ENCODE measurements around the gene ERO1B. TPM values are rescaled to one million over a fixed set of nuclear protein-coding genes. Genes with fewer than 3 reads are reported as not detected.
"Not testable (repeated sequence)": the region's sequence is repeated elsewhere in the genome, so short reads cannot be mapped to it uniquely, and the experiment has no call there.

Gene ERO1B
- total RNA-seq, 3 donors from 2014 or later (not counting 1 experiment from before 2014, with no cell fraction given), result 14.7 to 17.8 (median 16.5) TPM

DNA sequence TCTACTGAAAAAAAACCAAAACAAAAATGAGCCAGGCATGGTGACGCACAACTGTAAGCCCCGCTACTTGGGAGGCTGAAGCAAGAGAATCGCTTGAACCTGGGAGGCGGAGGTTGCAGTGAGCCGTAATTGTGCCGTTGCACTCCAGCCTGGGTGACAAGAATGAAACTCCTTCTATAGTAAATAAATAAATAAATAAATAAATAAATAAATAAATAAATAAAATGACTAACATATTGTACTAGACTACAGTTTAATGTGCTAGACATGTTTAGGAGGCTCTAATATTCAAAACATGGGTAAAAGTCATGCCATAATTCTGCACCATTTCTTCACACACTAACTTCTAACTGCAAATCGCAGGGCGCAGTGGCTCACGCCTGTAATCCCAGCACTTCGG is 33.3 kb upstream of the ERO1B start:
- TF ChIP-seq, protein P1, sequence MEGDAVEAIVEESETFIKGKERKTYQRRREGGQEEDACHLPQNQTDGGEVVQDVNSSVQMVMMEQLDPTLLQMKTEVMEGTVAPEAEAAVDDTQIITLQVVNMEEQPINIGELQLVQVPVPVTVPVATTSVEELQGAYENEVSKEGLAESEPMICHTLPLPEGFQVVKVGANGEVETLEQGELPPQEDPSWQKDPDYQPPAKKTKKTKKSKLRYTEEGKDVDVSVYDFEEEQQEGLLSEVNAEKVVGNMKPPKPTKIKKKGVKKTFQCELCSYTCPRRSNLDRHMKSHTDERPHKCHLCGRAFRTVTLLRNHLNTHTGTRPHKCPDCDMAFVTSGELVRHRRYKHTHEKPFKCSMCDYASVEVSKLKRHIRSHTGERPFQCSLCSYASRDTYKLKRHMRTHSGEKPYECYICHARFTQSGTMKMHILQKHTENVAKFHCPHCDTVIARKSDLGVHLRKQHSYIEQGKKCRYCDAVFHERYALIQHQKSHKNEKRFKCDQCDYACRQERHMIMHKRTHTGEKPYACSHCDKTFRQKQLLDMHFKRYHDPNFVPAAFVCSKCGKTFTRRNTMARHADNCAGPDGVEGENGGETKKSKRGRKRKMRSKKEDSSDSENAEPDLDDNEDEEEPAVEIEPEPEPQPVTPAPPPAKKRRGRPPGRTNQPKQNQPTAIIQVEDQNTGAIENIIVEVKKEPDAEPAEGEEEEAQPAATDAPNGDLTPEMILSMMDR (IDR thresholded peaks at IDR 0.05), result no peak

DNA sequence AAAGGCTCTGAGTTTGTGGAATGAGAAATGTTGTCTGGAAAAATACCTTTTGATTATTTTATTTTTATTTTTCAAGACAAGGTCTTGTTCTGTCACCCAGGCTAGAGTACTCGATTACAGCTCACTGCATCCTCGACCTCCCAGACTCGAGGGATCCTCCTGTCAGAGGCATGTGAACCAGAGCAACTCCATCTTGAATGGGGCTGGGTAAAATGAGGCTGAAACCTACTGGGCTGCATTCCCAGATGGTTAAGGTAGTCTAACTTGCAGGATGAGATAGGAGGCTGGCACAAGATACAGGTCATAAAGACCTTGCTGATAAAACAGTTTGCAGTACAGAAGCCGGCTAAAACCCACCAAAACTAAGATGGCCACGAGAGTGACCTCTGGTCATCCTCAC is 32.3 kb upstream of the ERO1B start:
- H3K4me3 Mint-ChIP-seq; H3K9me3 ChIP-seq (ENCODE audit: control insufficient read depth, insufficient read depth, low read length); H3K4me1 ChIP-seq (ENCODE audit: control insufficient read depth, insufficient read depth, low read length); H3K9me3 Mint-ChIP-seq; intact Hi-C loops (cut with micrococcal nuclease); H3K4me1 Mint-ChIP-seq; H3K27me3 ChIP-seq (ENCODE audit: control insufficient read depth, insufficient read depth, low read length); DNase-seq; H3K4me3 ChIP-seq (ENCODE audit: low read length); H3K27ac ChIP-seq (ENCODE audit: low read length); ATAC-seq; H3K36me3 ChIP-seq (ENCODE audit: control insufficient read depth, insufficient read depth, low read length); H3K27ac Mint-ChIP-seq; H3K36me3 Mint-ChIP-seq: not testable (repeated sequence)
- H3K27me3 Mint-ChIP-seq (ENCODE audit: low read depth in 2 of 2), result peaks cover 7 to 14% of the 10 kb centered on the region in 2 donors
- 91% methylated on average over 5 of the region's 5 CpGs for WGBS (ENCODE audit: insufficient coverage)

More for the DNA sequence above, 33.3 kb upstream of the ERO1B start:
- no peaks in the 10 kb centered on the region for H3K36me3 Mint-ChIP-seq
- no peak overlapping the region for H3K27ac Mint-ChIP-seq
- peaks cover 7 to 10% of the 10 kb centered on the region in 2 donors for H3K27me3 Mint-ChIP-seq (ENCODE audit: low read depth in 2 of 2)
- no peaks in the 10 kb centered on the region for H3K9me3 Mint-ChIP-seq
- H3K9me3 ChIP-seq (ENCODE audit: control insufficient read depth, insufficient read depth, low read length), result no peaks in the 10 kb centered on the region
- H3K4me3 ChIP-seq (ENCODE audit: low read length), result no peak overlapping the region
- no peak overlapping the region for H3K4me3 Mint-ChIP-seq
- ATAC-seq (no peak), DNase-seq (no peak)
- no peaks in the 10 kb centered on the region for H3K4me1 Mint-ChIP-seq
- intact Hi-C loops (cut with micrococcal nuclease), result no loop called here
- H3K27me3 ChIP-seq (ENCODE audit: control insufficient read depth, insufficient read depth, low read length), result no peaks in the 10 kb centered on the region
- no peaks in the 10 kb centered on the region for H3K36me3 ChIP-seq (ENCODE audit: control insufficient read depth, insufficient read depth, low read length)
- WGBS (ENCODE audit: insufficient coverage), result 94% methylated on average over 9 of the region's 10 CpGs
- H3K27ac ChIP-seq (ENCODE audit: low read length), result no peak overlapping the region
- H3K4me1 ChIP-seq (ENCODE audit: control insufficient read depth, insufficient read depth, low read length), result no peaks in the 10 kb centered on the region

DNA sequence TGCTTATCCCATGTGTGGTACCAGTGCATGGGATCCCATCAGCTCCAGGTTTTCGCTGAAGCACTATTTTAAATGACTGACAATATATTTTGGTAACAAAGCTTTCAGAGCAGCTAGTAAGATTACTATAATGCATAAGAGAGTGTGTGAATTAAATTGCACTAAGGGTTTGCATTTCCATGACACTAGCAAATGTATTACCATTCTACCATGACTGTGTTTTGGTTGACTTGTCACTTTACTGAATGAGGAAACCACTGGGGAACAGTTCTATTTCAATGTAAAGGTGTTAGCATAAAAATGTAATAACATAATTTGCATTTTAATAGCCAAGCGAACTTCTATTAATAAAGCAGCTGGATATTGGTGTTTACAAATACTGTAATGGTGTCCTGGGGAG is 31.7 kb upstream of the ERO1B start:
- H3K4me3 ChIP-seq (ENCODE audit: low read length), result no peak overlapping the region
- H3K27me3 Mint-ChIP-seq (ENCODE audit: low read depth in 2 of 2), result peaks cover 4 to 14% of the 10 kb centered on the region in 2 donors
- no peaks in the 10 kb centered on the region for H3K9me3 Mint-ChIP-seq
- H3K36me3 Mint-ChIP-seq, result no peaks in the 10 kb centered on the region
- H3K27ac ChIP-seq (ENCODE audit: low read length), result no peak overlapping the region
- no CpG with 5 or more reads among the region's 2 CpGs for WGBS (ENCODE audit: insufficient coverage)
- no peak for ATAC-seq
- no peak for DNase-seq
- intact Hi-C loops (cut with micrococcal nuclease), result no loop called here
- no peak overlapping the region for H3K27ac Mint-ChIP-seq
- H3K9me3 ChIP-seq (ENCODE audit: control insufficient read depth, insufficient read depth, low read length), result no peaks in the 10 kb centered on the region
- no peaks in the 10 kb centered on the region for H3K27me3 ChIP-seq (ENCODE audit: control insufficient read depth, insufficient read depth, low read length)
- H3K4me1 ChIP-seq (ENCODE audit: control insufficient read depth, insufficient read depth, low read length), result no peaks in the 10 kb centered on the region
- TF ChIP-seq, protein P1 (IDR thresholded peaks at IDR 0.05), result no peak
- no peaks in the 10 kb centered on the region for H3K4me1 Mint-ChIP-seq
- H3K4me3 Mint-ChIP-seq, result no peak overlapping the region
- no peaks in the 10 kb centered on the region for H3K36me3 ChIP-seq (ENCODE audit: control insufficient read depth, insufficient read depth, low read length)

DNA sequence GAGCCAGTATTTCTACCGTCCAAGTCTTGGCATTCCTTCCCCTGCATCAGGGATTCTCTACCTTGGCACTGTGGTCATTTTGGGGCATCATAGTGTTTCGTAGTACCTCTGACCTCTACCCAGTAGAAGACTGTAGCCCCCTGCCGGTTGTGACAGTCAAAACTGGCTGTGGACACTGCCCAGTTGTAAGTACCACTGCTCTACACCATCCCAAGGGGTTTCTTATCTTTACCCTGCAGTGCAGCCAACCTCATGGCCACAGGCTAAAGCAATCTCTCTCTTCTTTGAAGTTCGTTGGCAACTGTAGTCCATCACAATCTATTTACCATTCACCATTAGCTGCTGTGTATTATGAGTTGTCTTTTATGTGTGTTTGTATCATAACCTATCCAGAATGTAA is 29.3 kb upstream of the ERO1B start:
- H3K36me3 Mint-ChIP-seq, result no peaks in the 10 kb centered on the region
- no peak overlapping the region for H3K27ac Mint-ChIP-seq
- intact Hi-C loops (cut with micrococcal nuclease), result no loop called here
- Histone ChIP-seq H3K27ac (ENCODE audit: low read length) (no peak overlapping the region), H3K27me3 (ENCODE audit: control insufficient read depth, insufficient read depth, low read length) (no peaks in the 10 kb centered on the region), H3K4me3 (ENCODE audit: low read length) (no peak overlapping the region), H3K4me1 (ENCODE audit: control insufficient read depth, insufficient read depth, low read length) (no peaks in the 10 kb centered on the region), H3K9me3 (ENCODE audit: control insufficient read depth, insufficient read depth, low read length) (no peaks in the 10 kb centered on the region), H3K36me3 (ENCODE audit: control insufficient read depth, insufficient read depth, low read length) (no peaks in the 10 kb centered on the region)
- no peaks in the 10 kb centered on the region for H3K4me1 Mint-ChIP-seq
- no peak for ATAC-seq
- H3K9me3 Mint-ChIP-seq, result no peaks in the 10 kb centered on the region
- 86% methylated on average over 3 of the region's 4 CpGs for WGBS (ENCODE audit: insufficient coverage)
- no peak for DNase-seq
- TF ChIP-seq, protein P1 (IDR thresholded peaks at IDR 0.05), result no peak
- peaks cover 4 to 11% of the 10 kb centered on the region in 2 donors for H3K27me3 Mint-ChIP-seq (ENCODE audit: low read depth in 2 of 2)
- no peak overlapping the region for H3K4me3 Mint-ChIP-seq
